PFSK-1 (cell line): ENCODE data around the gene RCCD1.

Experiments used
- POLR2AphosphoS5 ChIP-seq: IDR thresholded peaks from 2 replicates; pipeline ENCODE4 v1.6.1; 2012; ENCODE audit warnings: low read depth, mild to moderate bottlenecking, control low read depth, low read length, moderate library complexity
- SIN3A ChIP-seq: IDR thresholded peaks from 2 replicates; pipeline ENCODE4 v1.6.1; 2012; ENCODE audit warnings: mild to moderate bottlenecking, low read length, moderate library complexity, borderline replicate concordance; ENCODE audit not compliant: insufficient read depth
- TAF1 ChIP-seq: IDR thresholded peaks from 2 replicates; pipeline ENCODE4 v1.6.1; 2012; ENCODE audit warnings: low read length, control low read depth, borderline replicate concordance; ENCODE audit not compliant: insufficient read depth
- TF ChIP-seq, protein P1 (sequence below), 2 experiments: IDR thresholded peaks; 2 replicates each; pipeline versions ENCODE4 v1.6.1 to v1.8.0; 2011 to 2012; ENCODE audit warnings: low read depth in 2 of 2, low read length in 2 of 2, control low read depth in 1 of 2, inconsistent platforms in 1 of 2, mild to moderate bottlenecking in 1 of 2, moderate library complexity in 1 of 2; ENCODE audit not compliant: insufficient read depth in 1 of 2

DNA sequence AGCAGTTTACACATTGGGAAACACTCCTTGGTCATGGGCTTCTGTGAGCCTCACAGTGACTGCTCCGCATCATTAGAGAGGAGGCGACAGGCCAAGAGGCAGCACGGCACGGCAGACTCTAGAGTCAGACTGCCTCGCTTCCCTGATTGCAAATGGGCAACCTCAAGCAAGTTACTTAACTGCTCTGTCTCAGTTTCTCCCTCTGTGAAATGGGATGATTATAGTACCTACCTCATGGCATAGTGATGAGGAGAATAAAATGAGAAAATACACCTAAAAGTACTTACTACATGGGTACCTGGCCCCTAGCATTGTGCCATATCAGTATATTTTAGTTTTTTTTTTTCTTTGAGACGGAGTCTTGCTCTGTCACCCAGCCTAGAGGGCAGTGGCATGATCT, 4.0 kb upstream of the RCCD1 start:
- TF ChIP-seq, protein P1, sequence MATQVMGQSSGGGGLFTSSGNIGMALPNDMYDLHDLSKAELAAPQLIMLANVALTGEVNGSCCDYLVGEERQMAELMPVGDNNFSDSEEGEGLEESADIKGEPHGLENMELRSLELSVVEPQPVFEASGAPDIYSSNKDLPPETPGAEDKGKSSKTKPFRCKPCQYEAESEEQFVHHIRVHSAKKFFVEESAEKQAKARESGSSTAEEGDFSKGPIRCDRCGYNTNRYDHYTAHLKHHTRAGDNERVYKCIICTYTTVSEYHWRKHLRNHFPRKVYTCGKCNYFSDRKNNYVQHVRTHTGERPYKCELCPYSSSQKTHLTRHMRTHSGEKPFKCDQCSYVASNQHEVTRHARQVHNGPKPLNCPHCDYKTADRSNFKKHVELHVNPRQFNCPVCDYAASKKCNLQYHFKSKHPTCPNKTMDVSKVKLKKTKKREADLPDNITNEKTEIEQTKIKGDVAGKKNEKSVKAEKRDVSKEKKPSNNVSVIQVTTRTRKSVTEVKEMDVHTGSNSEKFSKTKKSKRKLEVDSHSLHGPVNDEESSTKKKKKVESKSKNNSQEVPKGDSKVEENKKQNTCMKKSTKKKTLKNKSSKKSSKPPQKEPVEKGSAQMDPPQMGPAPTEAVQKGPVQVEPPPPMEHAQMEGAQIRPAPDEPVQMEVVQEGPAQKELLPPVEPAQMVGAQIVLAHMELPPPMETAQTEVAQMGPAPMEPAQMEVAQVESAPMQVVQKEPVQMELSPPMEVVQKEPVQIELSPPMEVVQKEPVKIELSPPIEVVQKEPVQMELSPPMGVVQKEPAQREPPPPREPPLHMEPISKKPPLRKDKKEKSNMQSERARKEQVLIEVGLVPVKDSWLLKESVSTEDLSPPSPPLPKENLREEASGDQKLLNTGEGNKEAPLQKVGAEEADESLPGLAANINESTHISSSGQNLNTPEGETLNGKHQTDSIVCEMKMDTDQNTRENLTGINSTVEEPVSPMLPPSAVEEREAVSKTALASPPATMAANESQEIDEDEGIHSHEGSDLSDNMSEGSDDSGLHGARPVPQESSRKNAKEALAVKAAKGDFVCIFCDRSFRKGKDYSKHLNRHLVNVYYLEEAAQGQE (IDR thresholded peaks at IDR 0.05; ENCODE audit: insufficient read depth in 1 of 2, low read depth in 2 of 2, low read length in 2 of 2) = no peak
- TF ChIP-seq POLR2AphosphoS5 (no peak), TAF1 (no peak), SIN3A (no peak)
